GM12878 (cell line): ENCODE measurements around the gene HSF5.

Experiments
- CREB1 ChIP-seq: IDR thresholded peaks from 2 replicates; pipeline ENCODE4 v1.6.1; 2012; ENCODE audit warnings: low read depth, mild to moderate bottlenecking, inconsistent platforms
- EZH2 ChIP-seq: IDR thresholded peaks from 2 replicates; pipeline ENCODE4 v1.6.1; 2012; ENCODE audit warnings: low read depth, mild to moderate bottlenecking, control low read depth, inconsistent platforms, low read length, borderline replicate concordance; ENCODE audit not compliant: control insufficient read depth

DNA sequence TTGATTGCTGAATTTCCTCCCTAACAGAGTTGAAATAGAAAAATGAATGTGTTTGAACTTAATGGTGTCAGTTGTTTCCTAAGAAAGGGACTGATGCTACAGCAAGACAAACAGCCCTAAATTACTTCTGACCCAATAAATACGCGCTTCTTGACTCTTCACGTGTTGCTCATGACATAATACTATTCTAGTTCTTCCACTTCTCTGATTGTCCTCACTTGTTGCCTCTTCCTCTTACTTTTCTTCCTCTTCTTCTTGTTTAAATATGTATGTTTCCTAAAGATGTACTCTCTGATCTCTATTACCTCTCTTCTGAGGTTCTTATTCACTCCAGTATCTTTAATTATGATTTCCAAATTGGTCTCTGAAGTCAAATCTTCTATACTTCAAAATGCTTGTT lies 103.3 kb downstream of the HSF5 start:
- TF ChIP-seq CREB1 (no peak), EZH2 (no peak)
